Epithelial cell of esophagus (primary cell): ENCODE data around the gene TNKS1BP1.
A peak's percentile ranks its signal among the peaks of the same experiment; 100 is the strongest.

ENCODE experiments used
- DNase-seq: peaks from one replicate; pipeline ENCODE4 v3.0.0; 2010; ENCODE audit warnings: low read depth
- H3K4me3 ChIP-seq: 2 replicates; pipeline ENCODE4 v1.5.1; 2011; ENCODE audit warnings: mild to moderate bottlenecking, low read length, control low read depth
- CTCF ChIP-seq: IDR thresholded peaks from 2 replicates; pipeline ENCODE4 v1.5.1; 2011; ENCODE audit warnings: low read depth, mild to moderate bottlenecking, low read length, control low read depth, inconsistent platforms; ENCODE audit not compliant: insufficient read depth; ENCODE audit errors: missing control alignments

TNKS1BP1 gene

GRCh38 chr11:57324886-57325734, at the start of gene TNKS1BP1:
TNKS1BP1 (minus strand) TSS chr11:57324952; CDS start chr11:57321885, 3,067 bp downstream.
- peak; percentile 99 for DNase-seq
- H3K4me3 ChIP-seq, result peak within 1 kb of the TSS; percentile 94
- TF ChIP-seq CTCF, result peak; percentile 13

DNA sequence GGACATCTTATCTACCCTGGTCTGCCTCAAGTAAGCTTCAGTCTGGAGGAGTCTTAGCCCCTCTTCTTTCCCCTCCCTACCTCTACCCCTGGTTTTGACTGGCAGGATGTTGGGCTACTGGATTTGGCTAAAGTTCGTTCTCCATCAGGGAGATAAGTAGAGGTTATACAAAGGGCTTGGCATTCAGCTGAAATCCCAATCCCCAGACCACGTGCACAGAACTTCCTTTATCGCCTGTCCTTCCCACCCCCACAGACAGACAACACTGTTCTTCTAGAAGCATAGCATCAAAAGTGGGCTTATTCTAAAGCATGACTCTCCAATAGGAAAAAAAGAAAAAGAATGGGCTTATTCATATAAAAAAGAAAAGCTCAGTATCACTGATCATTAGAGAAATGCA, 48.4 kb upstream of the TNKS1BP1 start:
- H3K4me3 ChIP-seq, result no peak overlapping the region
- no peak for TF ChIP-seq CTCF
- no peak for DNase-seq

GRCh38 chr11:57370941-57371340, 46.2 kb upstream of the TNKS1BP1 start:
- no peak for DNase-seq
- H3K4me3 ChIP-seq, result no peak overlapping the region
- TF ChIP-seq CTCF, result no peak

- H3K4me3 ChIP-seq, result no peak overlapping the region
- TF ChIP-seq CTCF, result no peak
- peak; percentile 94 for DNase-seq
Measured at GRCh38 chr11:57370251-57370650, 45.5 kb upstream of the TNKS1BP1 start.

DNA sequence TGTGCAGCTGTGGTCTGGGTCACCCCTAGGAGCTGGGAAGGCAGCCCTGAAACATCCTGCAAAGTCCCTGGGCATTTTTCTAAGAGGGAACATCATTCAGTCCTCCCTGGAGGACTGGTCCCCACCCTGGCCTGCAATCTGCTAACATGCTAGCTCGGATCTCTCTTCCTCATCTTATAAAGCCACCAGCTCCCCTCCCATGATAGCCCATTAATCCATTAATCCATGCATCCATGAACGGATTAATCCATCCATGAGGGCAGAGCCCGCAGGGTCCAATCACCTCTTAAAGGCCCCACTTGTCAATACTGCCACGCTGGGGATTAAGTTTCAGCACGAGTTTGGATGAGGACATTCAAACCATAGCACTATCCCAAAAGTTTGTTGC, 44.1 kb upstream of the TNKS1BP1 start:
- no peak overlapping the region for H3K4me3 ChIP-seq
- no peak for DNase-seq
- no peak for TF ChIP-seq CTCF

DNA sequence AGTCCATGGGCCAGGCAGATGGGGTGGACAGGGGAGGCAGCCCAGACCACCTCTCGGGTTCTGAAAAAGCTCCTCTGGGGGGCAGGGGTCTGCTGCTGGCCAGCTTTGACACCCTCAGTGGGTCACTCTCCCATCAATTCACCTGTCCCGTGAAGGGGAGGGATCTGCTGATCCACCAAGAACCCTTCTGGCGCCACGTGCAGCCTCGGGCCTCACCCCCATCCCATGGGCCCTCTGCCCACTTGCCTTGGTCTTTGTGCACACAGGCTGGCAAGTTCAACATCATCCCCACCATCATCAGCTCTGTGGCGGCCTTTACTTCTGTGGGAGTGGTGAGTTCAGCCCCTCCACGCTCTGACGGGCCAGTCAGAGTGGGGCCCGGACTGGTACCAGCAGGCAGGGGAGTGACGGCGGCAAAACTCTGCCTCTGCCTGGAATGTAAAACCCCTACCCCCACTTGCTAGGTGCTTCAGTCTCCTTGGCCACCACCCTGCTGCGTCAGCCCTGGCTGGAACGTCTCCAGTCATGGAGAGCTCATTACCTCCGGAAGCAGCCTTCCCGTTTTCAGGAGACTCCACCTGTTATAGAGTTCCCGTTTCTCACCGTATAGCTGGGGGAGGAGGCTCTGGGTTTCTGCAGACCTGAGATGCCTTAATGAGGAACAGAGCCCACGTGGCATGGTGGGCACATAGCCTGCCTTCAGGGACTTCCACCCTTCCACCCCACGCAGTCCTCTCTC, 43.5 kb upstream of the TNKS1BP1 start:
- peak; percentile 77 for DNase-seq
- H3K4me3 ChIP-seq, result no peak overlapping the region
- TF ChIP-seq CTCF, result no peak
